Cardiac muscle cell (in vitro differentiated cells and primary cell): ENCODE results near the gene C14orf180. TPM values are rescaled to one million over a fixed set of nuclear protein-coding genes. Genes with fewer than 3 reads are reported as not detected.
"Not testable (repeated sequence)": the region's sequence is repeated elsewhere in the genome, so short reads cannot be mapped to it uniquely, and the experiment has no call there.

ENCODE experiments used
- DNase-seq, 2 donors: peaks; one replicate each; pipeline versions ENCODE4 v3.0.0 to v3.0.0-alpha.2; 2010 to 2017; ENCODE audit warnings: low read depth in 1 of 2, low spot score in 1 of 2
- H3K27ac ChIP-seq: fragments of 200-600 bp; sonication (generic); 2 replicates; pipeline ENCODE4 v1.5.1; 2016
- H3K27me3 ChIP-seq: fragments of 200-600 bp; sonication (generic); 2 replicates; pipeline ENCODE4 v1.6.0; 2016; ENCODE audit warnings: control low read depth
- H3K36me3 ChIP-seq: fragments of 200-600 bp; sonication (generic); 2 replicates; pipeline ENCODE4 v1.5.1; 2016; ENCODE audit warnings: control low read depth
- H3K4me1 ChIP-seq: fragments of 200-600 bp; sonication (generic); 2 replicates; pipeline ENCODE4 v1.8.1; 2017; ENCODE audit warnings: low read depth, mild to moderate bottlenecking, mixed run types
- H3K4me3 ChIP-seq: fragments of 200-600 bp; sonication (generic); 2 replicates; pipeline ENCODE4 v1.5.1; 2016; ENCODE audit warnings: mild to moderate bottlenecking
- H3K9me3 ChIP-seq: fragments of 200-600 bp; sonication (generic); 2 replicates; pipeline ENCODE4 v1.5.1; 2017; ENCODE audit warnings: low read depth, mild to moderate bottlenecking, control low read depth
- polyA plus RNA-seq: library from polyadenylated mRNA; unstranded; fragments of >200 nt; fragmentation: Nextera tagmentation; extraction: Ambion mirVana; gene quantifications from 2 replicates; pipeline ENCODE4 v1.2.1, GENCODE V29; 2016
- total RNA-seq: library from RNA; depleted of rRNA; stranded (reverse); fragments of >200 nt; gene quantifications from 2 replicates; pipeline ENCODE4 v1.2.3, GENCODE V29; 2016
- TF ChIP-seq, protein P1 (sequence below): IDR thresholded peaks from 2 replicates; pipeline ENCODE4 v1.5.1; 2012; ENCODE audit warnings: low read depth, mild to moderate bottlenecking, low read length

Gene C14orf180
- total and polyA plus RNA-seq, 2 experiments from 2014 or later = 17.1 to 19.7 TPM

DNA sequence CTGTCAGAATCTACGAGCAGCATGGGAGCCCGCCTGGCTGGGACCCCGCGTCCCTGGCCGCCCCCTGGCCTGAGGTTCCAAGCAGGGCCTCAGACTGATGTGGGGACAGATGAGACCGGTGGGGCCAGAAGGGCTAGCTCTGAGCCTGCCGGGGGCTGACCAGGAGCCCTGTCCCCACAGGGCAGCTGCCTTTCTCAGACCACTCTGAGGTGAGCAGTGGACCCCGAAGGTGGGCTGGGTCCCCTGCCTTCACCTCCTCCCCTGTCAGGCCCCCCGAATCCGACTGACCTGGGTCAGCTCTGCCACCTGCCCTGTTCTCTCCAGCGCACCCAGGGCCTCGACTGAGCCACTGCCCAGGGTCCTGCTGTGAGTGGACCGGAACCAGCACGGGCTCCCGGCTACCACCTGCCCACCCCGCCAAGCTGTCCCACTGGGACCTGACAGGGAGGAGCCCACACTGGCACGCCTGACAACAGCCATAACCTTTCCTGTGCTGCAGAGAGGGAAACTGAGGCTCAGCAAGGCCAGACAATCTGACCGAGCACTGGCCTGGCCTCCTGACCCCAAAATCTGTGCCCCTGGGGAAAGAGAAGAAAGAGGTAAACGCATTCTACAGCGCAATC lies 54.7 kb downstream of the C14orf180 start:
- H3K36me3 ChIP-seq = no peaks in the 10 kb centered on the region
- TF ChIP-seq, protein P1, sequence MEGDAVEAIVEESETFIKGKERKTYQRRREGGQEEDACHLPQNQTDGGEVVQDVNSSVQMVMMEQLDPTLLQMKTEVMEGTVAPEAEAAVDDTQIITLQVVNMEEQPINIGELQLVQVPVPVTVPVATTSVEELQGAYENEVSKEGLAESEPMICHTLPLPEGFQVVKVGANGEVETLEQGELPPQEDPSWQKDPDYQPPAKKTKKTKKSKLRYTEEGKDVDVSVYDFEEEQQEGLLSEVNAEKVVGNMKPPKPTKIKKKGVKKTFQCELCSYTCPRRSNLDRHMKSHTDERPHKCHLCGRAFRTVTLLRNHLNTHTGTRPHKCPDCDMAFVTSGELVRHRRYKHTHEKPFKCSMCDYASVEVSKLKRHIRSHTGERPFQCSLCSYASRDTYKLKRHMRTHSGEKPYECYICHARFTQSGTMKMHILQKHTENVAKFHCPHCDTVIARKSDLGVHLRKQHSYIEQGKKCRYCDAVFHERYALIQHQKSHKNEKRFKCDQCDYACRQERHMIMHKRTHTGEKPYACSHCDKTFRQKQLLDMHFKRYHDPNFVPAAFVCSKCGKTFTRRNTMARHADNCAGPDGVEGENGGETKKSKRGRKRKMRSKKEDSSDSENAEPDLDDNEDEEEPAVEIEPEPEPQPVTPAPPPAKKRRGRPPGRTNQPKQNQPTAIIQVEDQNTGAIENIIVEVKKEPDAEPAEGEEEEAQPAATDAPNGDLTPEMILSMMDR = no peak
- peaks cover 13% of the 10 kb centered on the region for H3K4me1 ChIP-seq
- H3K9me3 ChIP-seq = no peaks in the 10 kb centered on the region
- DNase-seq = no peak
- no peak overlapping the region for H3K27ac ChIP-seq
- no peak overlapping the region for H3K4me3 ChIP-seq
- H3K27me3 ChIP-seq = no peaks in the 10 kb centered on the region

DNA sequence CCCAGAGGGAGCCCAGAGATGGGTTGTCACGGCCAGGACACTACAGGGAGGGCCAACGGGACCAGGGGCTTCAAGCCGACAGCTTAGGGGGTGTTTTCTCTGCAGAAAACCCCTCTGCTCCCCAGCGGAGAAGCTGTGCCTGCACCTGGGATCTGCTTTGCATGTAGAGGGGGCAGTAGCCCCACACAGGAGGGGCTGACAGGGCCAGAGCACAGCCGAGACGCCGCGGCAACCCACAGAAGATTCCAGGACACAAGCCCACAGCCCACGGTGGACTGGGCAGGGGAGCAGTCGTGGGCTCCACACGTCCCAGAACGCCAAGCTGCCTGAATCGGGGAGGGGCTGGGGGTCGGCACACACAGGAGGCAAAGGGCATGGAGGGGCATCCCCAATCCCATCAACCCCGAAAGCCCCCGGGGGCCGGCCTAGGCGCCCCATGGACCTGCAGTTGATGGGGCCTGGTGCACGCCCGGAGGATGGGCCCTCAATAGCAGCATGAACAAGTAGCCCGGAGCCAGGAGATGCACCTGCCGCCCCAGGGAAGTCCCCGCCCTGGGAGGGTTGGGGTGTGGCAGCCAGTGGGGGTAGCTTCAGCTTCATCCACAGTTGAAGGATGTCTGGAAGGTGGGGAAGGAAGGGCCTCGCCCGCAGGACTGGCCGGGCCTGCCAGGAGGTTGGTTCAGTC lies 55.5 kb downstream of the C14orf180 start:
- TF ChIP-seq, protein P1 = no peak
- Histone ChIP-seq H3K4me3 (no peak overlapping the region), H3K36me3 (no peaks in the 10 kb centered on the region), H3K4me1 (peaks cover 13% of the 10 kb centered on the region), H3K27me3 (no peaks in the 10 kb centered on the region), H3K27ac (no peak overlapping the region), H3K9me3 (no peaks in the 10 kb centered on the region)
- DNase-seq = no peak

DNA sequence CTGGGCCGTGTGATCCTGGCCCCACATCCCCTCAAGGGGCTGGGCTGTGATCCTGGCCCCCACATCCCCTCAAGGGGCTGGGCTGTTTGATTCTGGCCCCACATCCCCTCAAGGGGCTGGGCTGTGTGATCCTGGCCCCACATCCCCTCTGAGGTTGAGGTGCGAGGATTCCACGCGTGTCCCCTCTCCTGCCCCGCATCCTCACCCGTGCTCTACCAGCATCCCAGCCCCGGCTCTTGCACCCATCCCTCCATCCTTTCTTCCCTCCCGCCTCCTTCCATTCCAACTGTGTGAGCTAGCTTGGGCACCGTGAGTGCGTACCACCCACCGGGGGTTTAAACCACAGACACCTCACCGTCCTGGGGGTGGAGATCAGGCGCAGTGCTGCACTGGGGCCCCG lies 56.2 kb downstream of the C14orf180 start:
- Histone ChIP-seq H3K4me3 (no peak overlapping the region), H3K9me3 (no peaks in the 10 kb centered on the region), H3K36me3 (no peaks in the 10 kb centered on the region), H3K4me1 (peaks cover 13% of the 10 kb centered on the region), H3K27ac (no peak overlapping the region), H3K27me3 (no peaks in the 10 kb centered on the region)
- TF ChIP-seq, protein P1 = no peak
- no peak for DNase-seq

DNA sequence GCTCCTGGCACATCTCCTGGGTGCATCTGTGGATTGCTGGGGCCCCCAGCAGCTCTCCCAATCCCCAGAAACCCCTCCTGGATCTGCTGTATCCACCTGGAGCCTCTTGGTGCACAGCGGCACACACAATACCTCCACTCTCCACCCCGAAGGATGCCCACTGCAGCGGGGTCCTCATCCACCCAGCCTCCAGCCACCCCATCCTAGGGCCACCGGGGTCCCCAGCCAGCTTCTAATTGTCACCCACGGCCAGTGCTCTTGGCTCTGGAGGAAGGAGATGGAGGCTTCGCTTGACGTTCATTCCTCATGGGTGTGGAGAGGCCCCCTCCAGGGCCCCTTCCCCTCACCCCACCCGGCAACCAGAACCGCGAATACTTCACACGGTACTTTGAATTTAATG lies 56.6 kb downstream of the C14orf180 start:
- Histone ChIP-seq H3K9me3 (no peaks in the 10 kb centered on the region), H3K4me1 (peaks cover 13% of the 10 kb centered on the region), H3K36me3 (no peaks in the 10 kb centered on the region), H3K4me3 (no peak overlapping the region), H3K27ac (no peak overlapping the region), H3K27me3 (no peaks in the 10 kb centered on the region)
- TF ChIP-seq, protein P1 = no peak
- no peak for DNase-seq

DNA sequence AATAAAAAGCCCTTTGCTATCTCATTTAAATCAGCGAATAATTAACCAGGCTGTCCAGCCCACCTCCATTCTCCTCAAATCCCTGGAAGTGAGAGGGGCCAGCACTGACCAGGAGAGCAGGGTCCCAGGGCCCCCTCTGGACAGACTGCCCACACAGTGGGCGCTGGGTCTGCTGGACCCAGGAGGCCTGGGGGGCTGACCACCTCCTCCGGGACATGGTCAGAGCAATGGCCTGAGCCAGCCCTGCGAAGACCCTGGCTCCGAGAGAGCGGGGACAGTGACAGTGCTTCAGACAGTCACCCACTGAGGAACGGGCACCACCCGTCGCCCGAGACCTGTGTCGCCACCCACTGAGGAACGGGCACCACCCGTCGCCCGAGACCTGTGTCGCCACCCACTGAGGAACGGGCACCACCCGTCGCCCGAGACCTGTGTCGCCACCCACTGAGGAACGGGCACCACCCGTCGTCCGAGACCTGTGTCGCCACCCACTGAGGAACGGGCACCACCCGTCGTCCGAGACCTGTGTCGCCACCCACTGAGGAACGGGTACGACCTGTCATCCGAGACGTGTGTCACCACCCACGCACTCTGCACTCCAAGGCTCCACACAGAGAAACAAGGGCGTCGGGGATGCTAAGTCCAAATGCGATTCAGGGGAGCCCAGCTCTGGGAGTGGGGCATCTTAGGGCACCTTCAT lies 57.4 kb downstream of the C14orf180 start:
- not testable (repeated sequence) for H3K36me3 ChIP-seq, H3K27me3 ChIP-seq, H3K4me3 ChIP-seq, DNase-seq, H3K27ac ChIP-seq, H3K9me3 ChIP-seq
- peaks cover 13% of the 10 kb centered on the region for H3K4me1 ChIP-seq

DNA sequence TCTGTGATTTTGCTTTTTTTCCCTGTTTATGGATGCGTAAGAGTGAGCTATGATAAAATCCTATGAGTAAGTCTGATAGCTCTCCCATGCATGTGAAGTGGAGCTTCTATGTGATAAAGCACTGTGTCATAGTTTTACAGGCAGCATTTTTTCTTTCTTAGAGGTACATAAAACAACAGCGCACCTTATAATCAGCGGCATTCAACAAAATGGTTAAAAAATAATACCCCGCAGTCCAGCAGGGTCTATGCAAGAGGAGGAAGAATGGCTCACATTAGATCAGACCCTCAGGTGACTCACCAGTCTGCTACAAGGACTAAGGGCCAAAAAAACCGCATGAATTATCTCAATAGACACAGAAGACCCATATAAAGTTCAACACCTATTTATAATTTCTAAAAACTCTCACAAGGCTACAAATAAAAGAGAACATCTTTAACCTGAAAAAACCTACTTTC lies 58.0 kb downstream of the C14orf180 start:
- H3K27ac ChIP-seq = no peak overlapping the region
- no peak overlapping the region for H3K4me3 ChIP-seq
- H3K9me3 ChIP-seq = no peaks in the 10 kb centered on the region
- TF ChIP-seq, protein P1 = no peak
- no peak for DNase-seq
- peaks cover 13% of the 10 kb centered on the region for H3K4me1 ChIP-seq
- no peaks in the 10 kb centered on the region for H3K36me3 ChIP-seq
- H3K27me3 ChIP-seq = no peaks in the 10 kb centered on the region
